SK-N-SH (cell line): ENCODE results near the gene TMEM271. TPM values are rescaled to one million over a fixed set of nuclear protein-coding genes. Genes with fewer than 3 reads are reported as not detected.

Experiments
- CTCF ChIA-PET: fragments of 300-600, 350-600 bp; formaldehyde crosslinking; extraction: SDS; loops from one replicate; lab custom pipeline; 2021; lab: Yijun Ruan, JAX
- POLR2A ChIA-PET: fragments of 350-600 bp; sonication (Branson Sonifier 250); formaldehyde crosslinking; extraction: SDS; loops from one replicate; lab custom pipeline; 2020; ENCODE audit warnings: antibody characterized with exemption, inconsistent platforms; lab: Yijun Ruan, JAX
- DNase-seq: peaks from one replicate; pipeline ENCODE4 v3.0.0; 2012
- H2AFZ ChIP-seq: fragments of 200-600 bp; sonication (generic); 2 replicates; pipeline ENCODE4 v1.8.1; 2016; ENCODE audit warnings: antibody characterized with exemption, mild to moderate bottlenecking, low read depth
- H3F3A ChIP-seq: fragments of 200-600 bp; sonication (generic); replicated peaks from 2 replicates; pipeline ENCODE3; 2016; ENCODE audit warnings: antibody characterized with exemption, mild to moderate bottlenecking; ENCODE audit not compliant: insufficient read depth
- H3K27ac ChIP-seq, 2 experiments: fragments of 200-500 bp in 1 of 2; fragments of 200-600 bp in 1 of 2; sonication (Bioruptor generic) in 1 of 2; sonication (generic), shearing (Covaris generic) in 1 of 2; 2 replicates each; pipeline versions ENCODE4 v1.5.1 to v1.6.1; 2014 to 2016; ENCODE audit warnings: low read depth in 2 of 2, inconsistent platforms in 1 of 2, low read length in 1 of 2, mild to moderate bottlenecking in 1 of 2, mixed read lengths in 1 of 2
- H3K27me3 ChIP-seq: fragments of 200-600 bp; sonication (generic), shearing (Covaris generic); 2 replicates; pipeline ENCODE4 v1.6.1; 2016; ENCODE audit warnings: mixed run types; ENCODE audit not compliant: insufficient read depth
- H3K36me3 ChIP-seq, 2 experiments: fragments of 200-500 bp in 1 of 2; fragments of 200-600 bp in 1 of 2; sonication (Bioruptor generic) in 1 of 2; sonication (generic) in 1 of 2; replicated peaks in 1 of 2; 2 replicates each; pipeline versions ENCODE3 to v1.5.1; 2014 to 2016; ENCODE audit warnings: low read length in 1 of 2, mild to moderate bottlenecking in 1 of 2; ENCODE audit not compliant: insufficient read depth in 2 of 2, control insufficient read depth in 1 of 2
- H3K4me1 ChIP-seq, 2 experiments: fragments of 200-500 bp in 1 of 2; fragments of 200-600 bp in 1 of 2; sonication (Bioruptor generic) in 1 of 2; sonication (generic), shearing (Covaris generic) in 1 of 2; 2 replicates each; pipeline versions ENCODE4 v1.5.1 to v1.6.1; 2014 to 2016; ENCODE audit warnings: low read depth in 1 of 2, low read length in 1 of 2, mixed run types in 1 of 2; ENCODE audit not compliant: insufficient read depth in 2 of 2, control insufficient read depth in 1 of 2
- H3K4me2 ChIP-seq: fragments of 200-600 bp; sonication (generic), shearing (Covaris generic); 2 replicates; pipeline ENCODE4 v1.6.1; 2017; ENCODE audit warnings: mixed run types
- H3K4me3 ChIP-seq, 2 experiments: fragments of 200-500 bp in 1 of 2; fragments of 200-600 bp in 1 of 2; sonication (Bioruptor generic) in 1 of 2; sonication (generic), shearing (Covaris generic) in 1 of 2; 2 replicates each; pipeline versions ENCODE4 v1.5.1 to v1.8.1; 2014 to 2016; ENCODE audit warnings: low read depth in 2 of 2, inconsistent platforms in 1 of 2, low read length in 1 of 2, mild to moderate bottlenecking in 1 of 2, mixed read lengths in 1 of 2, moderate library complexity in 1 of 2
- H3K79me2 ChIP-seq: fragments of 200-600 bp; sonication (generic); 2 replicates; pipeline ENCODE4 v1.8.1; 2017; ENCODE audit warnings: mild to moderate bottlenecking; ENCODE audit not compliant: insufficient read depth
- H3K9ac ChIP-seq: fragments of 200-600 bp; sonication (generic); 2 replicates; pipeline ENCODE4 v1.6.1; 2017; ENCODE audit warnings: mixed run types
- H3K9me2 ChIP-seq: fragments of 200-600 bp; sonication (generic); 2 replicates; pipeline ENCODE4 v1.6.1; 2017; ENCODE audit warnings: mixed run types
- H3K9me3 ChIP-seq: fragments of 200-600 bp; sonication (generic); 2 replicates; pipeline ENCODE4 v1.6.1; 2017; ENCODE audit warnings: mixed run types, mild to moderate bottlenecking, moderate library complexity
- H4K20me1 ChIP-seq: fragments of 200-600 bp; sonication (generic); 2 replicates; pipeline ENCODE4 v1.6.1; 2017; ENCODE audit warnings: mild to moderate bottlenecking, mixed run types; ENCODE audit not compliant: insufficient read depth
- CHD2 ChIP-seq: fragments of 150-350 bp; IDR thresholded peaks from 2 replicates; pipeline ENCODE4 v1.6.1; 2018; ENCODE audit warnings: low read length; ENCODE audit not compliant: partially characterized antibody
- ELF1 ChIP-seq: IDR thresholded peaks from 2 replicates; pipeline ENCODE4 v1.4.0; 2012
- FOXJ3 ChIP-seq: sonication (generic); formaldehyde crosslinking; IDR thresholded peaks from 2 replicates; pipeline ENCODE4 v1.5.1; 2020; ENCODE audit warnings: mild to moderate bottlenecking, missing genetic modification reagents
- GABPA ChIP-seq: IDR thresholded peaks from 2 replicates; pipeline ENCODE4 v1.4.0; 2012; ENCODE audit warnings: low read depth, mild to moderate bottlenecking
- GATA2 ChIP-seq: sonication (generic); formaldehyde crosslinking; IDR thresholded peaks from 2 replicates; pipeline ENCODE4 v1.5.0; 2020; ENCODE audit warnings: mild to moderate bottlenecking, missing genetic modification reagents
- MXI1 ChIP-seq: IDR thresholded peaks from 2 replicates; pipeline ENCODE4 v1.6.1; 2012; ENCODE audit warnings: mild to moderate bottlenecking, low read depth, low read length, improper control_type of control experiment
- POLR2AphosphoS5 ChIP-seq: IDR thresholded peaks from 2 replicates; pipeline ENCODE4 v1.6.1; 2012; ENCODE audit warnings: low read depth, low read length
- RAD21 ChIP-seq: IDR thresholded peaks from 2 replicates; pipeline ENCODE4 v1.6.1; 2012; ENCODE audit warnings: mild to moderate bottlenecking, low read length
- RCOR1 ChIP-seq: fragments of 150-350 bp; IDR thresholded peaks from 2 replicates; pipeline ENCODE4 v1.6.1; 2017; ENCODE audit warnings: antibody characterized with exemption, low read length
- RXRA ChIP-seq: IDR thresholded peaks from 2 replicates; pipeline ENCODE4 v1.4.0; 2012; ENCODE audit warnings: low read depth, mild to moderate bottlenecking, borderline replicate concordance
- WGBS: methylation state at CpG from one replicate; pipeline ENCODE4 v1.1.6; 2017; ENCODE audit warnings: low lambda C conversion rate; 5-methylcytosine and 5-hydroxymethylcytosine counted together
- polyA plus RNA-seq, 3 experiments: library from polyadenylated mRNA; depleted of rRNA; stranded (reverse); fragments of >200 nt; gene quantifications; 2 replicates each; pipeline ENCODE4 v1.2.3, GENCODE V29; 2012
- TF ChIP-seq, protein P1 (sequence below): IDR thresholded peaks from 2 replicates; pipeline ENCODE4 v1.6.1; 2012; ENCODE audit warnings: mild to moderate bottlenecking, low read depth, low read length, moderate library complexity
- TF ChIP-seq, protein P2 (sequence below): IDR thresholded peaks from 2 replicates; pipeline ENCODE4 v1.4.0; 2012; ENCODE audit warnings: low read depth
- TF ChIP-seq, protein P3 (sequence below): IDR thresholded peaks from 2 replicates; pipeline ENCODE4; 2012
- TF ChIP-seq, protein P4 (sequence below): fragments of 150-350 bp; IDR thresholded peaks from 2 replicates; pipeline ENCODE4 v1.6.1; 2017; ENCODE audit warnings: antibody characterized with exemption, low read length, low read depth, borderline replicate concordance
- TF ChIP-seq, protein P5 (sequence below): IDR thresholded peaks from 2 replicates; pipeline ENCODE4 v1.4.0; 2012; ENCODE audit warnings: low read depth, borderline replicate concordance
- TF ChIP-seq, protein P6 (sequence below): IDR thresholded peaks from 2 replicates; pipeline ENCODE4 v1.4.0; 2012; ENCODE audit warnings: low read depth, borderline replicate concordance

TMEM271 gene
- polyA plus RNA-seq, 1 of the 3 experiments (the other 2 are of a cell fraction), result not detected

DNA sequence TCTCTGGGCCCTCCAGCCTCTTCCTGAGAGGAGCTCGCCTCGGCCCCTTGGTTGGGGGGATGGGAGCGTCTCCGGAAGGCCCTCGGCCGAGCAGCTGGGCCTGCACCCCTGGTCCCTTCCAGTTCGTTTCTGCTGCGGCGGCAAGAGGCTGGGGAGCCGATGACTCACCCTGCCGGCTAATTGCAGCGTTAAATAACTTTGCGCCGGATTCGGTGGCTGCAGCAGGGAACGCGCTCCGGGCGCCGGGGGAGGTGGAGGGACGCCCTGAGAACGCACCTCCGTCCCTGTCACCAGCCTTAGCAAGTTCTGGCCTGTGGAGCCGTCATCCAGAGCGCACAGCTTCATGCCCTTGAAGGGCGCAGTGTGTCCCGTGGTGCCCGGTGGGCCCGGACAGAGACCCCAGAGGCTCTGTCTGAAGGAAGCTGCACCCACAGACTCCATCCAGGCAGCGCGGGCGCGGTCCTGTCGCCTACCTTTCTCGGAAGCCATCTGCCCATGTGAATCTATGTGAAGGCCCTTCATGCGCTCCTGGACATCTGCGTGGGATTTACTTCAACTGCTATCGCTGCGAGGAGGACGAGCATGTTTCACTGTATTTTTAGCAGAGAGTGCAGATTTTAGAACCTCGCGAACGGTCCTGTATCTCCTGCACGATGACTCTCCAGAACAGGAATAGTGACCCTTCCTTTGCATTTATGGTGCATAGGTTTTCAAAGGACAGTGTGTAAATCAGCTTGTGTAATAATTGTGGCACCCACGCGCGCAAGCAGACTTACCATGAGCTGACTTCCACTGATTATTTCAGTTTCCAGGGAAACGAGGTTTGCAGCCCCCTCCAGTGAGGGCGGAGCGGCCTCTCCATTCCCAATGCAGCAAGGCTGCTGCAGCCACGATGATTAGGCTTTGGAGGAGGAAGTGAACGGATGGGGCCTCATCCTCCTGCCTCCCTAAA is 1.7 kb upstream of the TMEM271 start (continued):
- TF ChIP-seq, protein P1, sequence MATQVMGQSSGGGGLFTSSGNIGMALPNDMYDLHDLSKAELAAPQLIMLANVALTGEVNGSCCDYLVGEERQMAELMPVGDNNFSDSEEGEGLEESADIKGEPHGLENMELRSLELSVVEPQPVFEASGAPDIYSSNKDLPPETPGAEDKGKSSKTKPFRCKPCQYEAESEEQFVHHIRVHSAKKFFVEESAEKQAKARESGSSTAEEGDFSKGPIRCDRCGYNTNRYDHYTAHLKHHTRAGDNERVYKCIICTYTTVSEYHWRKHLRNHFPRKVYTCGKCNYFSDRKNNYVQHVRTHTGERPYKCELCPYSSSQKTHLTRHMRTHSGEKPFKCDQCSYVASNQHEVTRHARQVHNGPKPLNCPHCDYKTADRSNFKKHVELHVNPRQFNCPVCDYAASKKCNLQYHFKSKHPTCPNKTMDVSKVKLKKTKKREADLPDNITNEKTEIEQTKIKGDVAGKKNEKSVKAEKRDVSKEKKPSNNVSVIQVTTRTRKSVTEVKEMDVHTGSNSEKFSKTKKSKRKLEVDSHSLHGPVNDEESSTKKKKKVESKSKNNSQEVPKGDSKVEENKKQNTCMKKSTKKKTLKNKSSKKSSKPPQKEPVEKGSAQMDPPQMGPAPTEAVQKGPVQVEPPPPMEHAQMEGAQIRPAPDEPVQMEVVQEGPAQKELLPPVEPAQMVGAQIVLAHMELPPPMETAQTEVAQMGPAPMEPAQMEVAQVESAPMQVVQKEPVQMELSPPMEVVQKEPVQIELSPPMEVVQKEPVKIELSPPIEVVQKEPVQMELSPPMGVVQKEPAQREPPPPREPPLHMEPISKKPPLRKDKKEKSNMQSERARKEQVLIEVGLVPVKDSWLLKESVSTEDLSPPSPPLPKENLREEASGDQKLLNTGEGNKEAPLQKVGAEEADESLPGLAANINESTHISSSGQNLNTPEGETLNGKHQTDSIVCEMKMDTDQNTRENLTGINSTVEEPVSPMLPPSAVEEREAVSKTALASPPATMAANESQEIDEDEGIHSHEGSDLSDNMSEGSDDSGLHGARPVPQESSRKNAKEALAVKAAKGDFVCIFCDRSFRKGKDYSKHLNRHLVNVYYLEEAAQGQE, result no peak

DNA sequence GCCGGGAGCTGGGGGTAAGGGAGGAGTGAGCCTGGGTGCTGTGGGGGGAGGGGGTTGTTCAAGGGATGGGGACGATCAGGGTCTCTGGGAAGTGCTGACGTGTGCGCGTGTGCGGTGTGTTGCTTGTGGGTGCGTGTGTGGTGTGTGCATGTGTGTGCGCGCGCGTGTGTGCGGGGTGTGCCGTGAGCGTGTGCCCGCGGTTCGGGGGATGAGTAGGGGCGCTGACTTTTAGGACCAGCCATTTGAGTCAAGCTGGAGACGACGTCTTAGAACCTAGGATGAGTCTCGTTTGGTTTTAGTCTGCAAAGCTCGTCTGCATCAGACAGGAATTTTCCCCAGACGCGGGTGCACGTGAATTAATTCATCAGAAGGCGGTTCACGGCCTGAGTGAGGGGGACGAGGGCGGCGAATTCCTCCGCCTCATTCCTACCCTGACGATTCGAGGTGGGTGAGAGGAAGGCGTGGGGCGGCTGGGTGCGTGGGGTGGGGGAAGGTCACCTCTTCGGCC is 950 bp upstream of the TMEM271 start:
- Histone ChIP-seq H4K20me1 (no peaks in the 10 kb centered on the region), H3K4me1 (no peaks in the 10 kb centered on the region; a peak in 1 of 4 replicates), H3K79me2 (no peaks in the 10 kb centered on the region), H3K9me3 (no peaks in the 10 kb centered on the region), H3K36me3 (no peaks in the 10 kb centered on the region), H3K4me3 (no peak overlapping the region), H3K9ac (no peak overlapping the region), H3K27me3 (peaks cover 54% of the 10 kb centered on the region), H3K9me2 (no peaks in the 10 kb centered on the region), H2AFZ (no peak overlapping the region), H3F3A (no peaks in the 10 kb centered on the region), H3K4me2 (no peak overlapping the region), H3K27ac (no peak overlapping the region)
- CTCF ChIA-PET, result interaction anchor here (1.2 kb wide), 1 partner anchor 10 kb away, joined by 4 read pairs; no protein-coding TSS in a partner anchor
- DNase-seq, result peak; percentile 57
- POLR2A ChIA-PET, result no interaction called here
- WGBS, result 18% methylated on average over 32 of the region's 37 CpGs
- TF ChIP-seq MXI1, result no peak
- no peak for TF ChIP-seq POLR2AphosphoS5
- TF ChIP-seq FOXJ3 (CRISPR knock-in tag), result no peak
- TF ChIP-seq, protein P1, result no peak
- no peak for TF ChIP-seq GATA2
- no peak for TF ChIP-seq ELF1
- TF ChIP-seq, protein P2, sequence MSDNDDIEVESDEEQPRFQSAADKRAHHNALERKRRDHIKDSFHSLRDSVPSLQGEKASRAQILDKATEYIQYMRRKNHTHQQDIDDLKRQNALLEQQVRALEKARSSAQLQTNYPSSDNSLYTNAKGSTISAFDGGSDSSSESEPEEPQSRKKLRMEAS, result no peak
- TF ChIP-seq, protein P3, sequence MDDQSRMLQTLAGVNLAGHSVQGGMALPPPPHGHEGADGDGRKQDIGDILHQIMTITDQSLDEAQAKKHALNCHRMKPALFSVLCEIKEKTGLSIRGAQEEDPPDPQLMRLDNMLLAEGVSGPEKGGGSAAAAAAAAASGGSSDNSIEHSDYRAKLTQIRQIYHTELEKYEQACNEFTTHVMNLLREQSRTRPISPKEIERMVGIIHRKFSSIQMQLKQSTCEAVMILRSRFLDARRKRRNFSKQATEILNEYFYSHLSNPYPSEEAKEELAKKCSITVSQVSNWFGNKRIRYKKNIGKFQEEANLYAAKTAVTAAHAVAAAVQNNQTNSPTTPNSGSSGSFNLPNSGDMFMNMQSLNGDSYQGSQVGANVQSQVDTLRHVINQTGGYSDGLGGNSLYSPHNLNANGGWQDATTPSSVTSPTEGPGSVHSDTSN, result no peak
- TF ChIP-seq, protein P4, sequence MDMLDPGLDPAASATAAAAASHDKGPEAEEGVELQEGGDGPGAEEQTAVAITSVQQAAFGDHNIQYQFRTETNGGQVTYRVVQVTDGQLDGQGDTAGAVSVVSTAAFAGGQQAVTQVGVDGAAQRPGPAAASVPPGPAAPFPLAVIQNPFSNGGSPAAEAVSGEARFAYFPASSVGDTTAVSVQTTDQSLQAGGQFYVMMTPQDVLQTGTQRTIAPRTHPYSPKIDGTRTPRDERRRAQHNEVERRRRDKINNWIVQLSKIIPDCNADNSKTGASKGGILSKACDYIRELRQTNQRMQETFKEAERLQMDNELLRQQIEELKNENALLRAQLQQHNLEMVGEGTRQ, result no peak
- TF ChIP-seq CHD2, result no peak
- TF ChIP-seq RXRA, result no peak
- TF ChIP-seq, protein P5, sequence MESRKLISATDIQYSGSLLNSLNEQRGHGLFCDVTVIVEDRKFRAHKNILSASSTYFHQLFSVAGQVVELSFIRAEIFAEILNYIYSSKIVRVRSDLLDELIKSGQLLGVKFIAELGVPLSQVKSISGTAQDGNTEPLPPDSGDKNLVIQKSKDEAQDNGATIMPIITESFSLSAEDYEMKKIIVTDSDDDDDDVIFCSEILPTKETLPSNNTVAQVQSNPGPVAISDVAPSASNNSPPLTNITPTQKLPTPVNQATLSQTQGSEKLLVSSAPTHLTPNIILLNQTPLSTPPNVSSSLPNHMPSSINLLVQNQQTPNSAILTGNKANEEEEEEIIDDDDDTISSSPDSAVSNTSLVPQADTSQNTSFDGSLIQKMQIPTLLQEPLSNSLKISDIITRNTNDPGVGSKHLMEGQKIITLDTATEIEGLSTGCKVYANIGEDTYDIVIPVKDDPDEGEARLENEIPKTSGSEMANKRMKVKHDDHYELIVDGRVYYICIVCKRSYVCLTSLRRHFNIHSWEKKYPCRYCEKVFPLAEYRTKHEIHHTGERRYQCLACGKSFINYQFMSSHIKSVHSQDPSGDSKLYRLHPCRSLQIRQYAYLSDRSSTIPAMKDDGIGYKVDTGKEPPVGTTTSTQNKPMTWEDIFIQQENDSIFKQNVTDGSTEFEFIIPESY, result no peak
- no peak for TF ChIP-seq GABPA
- TF ChIP-seq, protein P6, sequence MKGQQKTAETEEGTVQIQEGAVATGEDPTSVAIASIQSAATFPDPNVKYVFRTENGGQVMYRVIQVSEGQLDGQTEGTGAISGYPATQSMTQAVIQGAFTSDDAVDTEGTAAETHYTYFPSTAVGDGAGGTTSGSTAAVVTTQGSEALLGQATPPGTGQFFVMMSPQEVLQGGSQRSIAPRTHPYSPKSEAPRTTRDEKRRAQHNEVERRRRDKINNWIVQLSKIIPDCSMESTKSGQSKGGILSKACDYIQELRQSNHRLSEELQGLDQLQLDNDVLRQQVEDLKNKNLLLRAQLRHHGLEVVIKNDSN, result no peak
- TF ChIP-seq RAD21, result no peak
- TF ChIP-seq RCOR1, result no peak
